ENCODE results near the gene DOCK3. TPM values are rescaled to one million over a fixed set of nuclear protein-coding genes. Genes with fewer than 3 reads are reported as not detected.
A peak's percentile ranks its signal among the peaks of the same experiment; 100 is the strongest.
"Not testable (repeated sequence)": the region's sequence is repeated elsewhere in the genome, so short reads cannot be mapped to it uniquely, and the experiment has no call there.

The DOCK3 gene
- total RNA-seq, 1 experiment from 2014 or later, result 1.4 TPM

- no peak for DNase-seq (ENCODE audit: low read depth)
These were observed 678 bp downstream of the DOCK3 start for GRCh38 chr3:50675179-50676030.

- no peak for DNase-seq (ENCODE audit: low read depth)
These were observed 1.4 kb downstream of the DOCK3 start for GRCh38 chr3:50676031-50676705.

- peak; percentile 50 for DNase-seq (ENCODE audit: low read depth)
These were observed 12.5 kb downstream of the DOCK3 start for GRCh38 chr3:50687127-50687751.

- no peak for DNase-seq (ENCODE audit: low read depth)
These were observed 13.2 kb downstream of the DOCK3 start for GRCh38 chr3:50687916-50688315.

- not testable (repeated sequence) for DNase-seq (ENCODE audit: low read depth)
These were observed 13.9 kb downstream of the DOCK3 start for GRCh38 chr3:50688602-50689001.

GRCh38 chr3:50689558-50689957 is 14.8 kb downstream of the DOCK3 start:
- DNase-seq (ENCODE audit: low read depth), result no peak

GRCh38 chr3:50695031-50695430 is 20.3 kb downstream of the DOCK3 start:
- no peak for DNase-seq (ENCODE audit: low read depth)

- no peak for DNase-seq (ENCODE audit: low read depth)
These were observed 21.5 kb downstream of the DOCK3 start for GRCh38 chr3:50696276-50696675.

- no peak for DNase-seq (ENCODE audit: low read depth)
These were observed 23.5 kb downstream of the DOCK3 start for GRCh38 chr3:50698269-50698668.

- DNase-seq (ENCODE audit: low read depth), result no peak
These were observed 33.9 kb downstream of the DOCK3 start for GRCh38 chr3:50708620-50709019.

- DNase-seq (ENCODE audit: low read depth), result peak; percentile 34
These were observed 40.2 kb downstream of the DOCK3 start for GRCh38 chr3:50714946-50715345.

- DNase-seq (ENCODE audit: low read depth), result no peak
These were observed 50.1 kb downstream of the DOCK3 start for GRCh38 chr3:50724831-50725230.

- no peak for DNase-seq (ENCODE audit: low read depth)
These were observed 60.3 kb downstream of the DOCK3 start for GRCh38 chr3:50734985-50735384.

GRCh38 chr3:50737193-50737905 is 62.6 kb downstream of the DOCK3 start:
- DNase-seq (ENCODE audit: low read depth), result no peak

- DNase-seq (ENCODE audit: low read depth), result no peak
These were observed 63.3 kb downstream of the DOCK3 start for GRCh38 chr3:50737906-50738598.

GRCh38 chr3:50743643-50744042 is 68.9 kb downstream of the DOCK3 start:
- DNase-seq (ENCODE audit: low read depth), result no peak

- DNase-seq (ENCODE audit: low read depth), result no peak
These were observed 75.1 kb downstream of the DOCK3 start for GRCh38 chr3:50749822-50750221.

GRCh38 chr3:50759015-50759414 is 84.3 kb downstream of the DOCK3 start:
- no peak for DNase-seq (ENCODE audit: low read depth)

- DNase-seq (ENCODE audit: low read depth), result no peak
These were observed 103.0 kb downstream of the DOCK3 start for GRCh38 chr3:50777680-50778079.

- DNase-seq (ENCODE audit: low read depth), result not testable (repeated sequence)
These were observed 107.0 kb downstream of the DOCK3 start for GRCh38 chr3:50781766-50782165.

- DNase-seq (ENCODE audit: low read depth), result no peak
These were observed 111.9 kb downstream of the DOCK3 start for GRCh38 chr3:50786631-50787030.

Data from HT1080 (cell line).